DMS114 treated with DMSO at 0.1 percent for 48 hours (cell line): ENCODE measurements around the gene AHCYL2.
"Not testable (repeated sequence)": the region's sequence is repeated elsewhere in the genome, so short reads cannot be mapped to it uniquely, and the experiment has no call there.

Source experiments
- DNase-seq: peaks from one replicate; lab custom pipeline; 2025; ENCODE audit not compliant: unreplicated experiment; lab: John Stamatoyannopoulos, UW

AHCYL2 gene

GRCh38 chr7:129240119-129240820, 15.4 kb downstream of the AHCYL2 start:
- no peak for DNase-seq

GRCh38 chr7:129244220-129244619, 19.4 kb downstream of the AHCYL2 start:
- DNase-seq = no peak

DNA sequence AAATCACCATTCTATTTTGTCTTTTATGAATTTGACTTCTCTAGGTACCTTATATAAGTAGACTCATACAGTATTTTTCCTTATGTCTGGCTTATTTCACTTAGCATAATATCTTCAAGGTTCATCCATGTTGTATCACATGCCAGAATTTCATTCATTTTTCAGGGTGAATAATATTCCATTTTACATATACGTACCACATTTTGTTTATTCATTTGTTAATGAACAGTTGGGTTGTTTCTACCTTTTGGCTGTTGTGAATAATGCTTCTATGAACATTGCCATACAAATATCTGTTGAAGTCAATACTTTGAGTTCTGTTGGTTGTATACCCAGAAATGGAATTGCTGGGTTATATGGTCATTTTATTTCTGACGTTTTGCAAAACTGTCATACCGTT, 20.7 kb downstream of the AHCYL2 start:
- no peak for DNase-seq

- no peak for DNase-seq
Observed at GRCh38 chr7:129247087-129247486, 22.3 kb downstream of the AHCYL2 start.

DNA sequence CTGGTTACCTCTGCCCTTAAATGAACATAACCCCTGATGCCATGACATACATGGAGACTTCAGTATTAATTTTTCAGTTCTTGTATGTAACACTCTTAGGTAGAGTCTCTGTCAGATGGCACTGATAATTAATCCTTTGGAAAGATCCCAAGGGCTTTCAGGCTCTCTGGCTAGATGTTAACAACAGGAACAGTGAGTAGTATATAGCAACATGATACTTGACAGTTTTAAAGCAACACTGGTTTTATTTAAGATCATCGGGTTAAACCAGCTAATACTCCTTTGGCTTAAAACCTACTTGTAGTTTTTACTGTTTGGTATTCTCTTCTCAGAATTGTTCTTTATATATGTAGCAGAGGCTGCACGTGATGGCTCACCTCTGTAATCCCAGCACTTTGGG, 27.3 kb downstream of the AHCYL2 start:
- DNase-seq = no peak

DNA sequence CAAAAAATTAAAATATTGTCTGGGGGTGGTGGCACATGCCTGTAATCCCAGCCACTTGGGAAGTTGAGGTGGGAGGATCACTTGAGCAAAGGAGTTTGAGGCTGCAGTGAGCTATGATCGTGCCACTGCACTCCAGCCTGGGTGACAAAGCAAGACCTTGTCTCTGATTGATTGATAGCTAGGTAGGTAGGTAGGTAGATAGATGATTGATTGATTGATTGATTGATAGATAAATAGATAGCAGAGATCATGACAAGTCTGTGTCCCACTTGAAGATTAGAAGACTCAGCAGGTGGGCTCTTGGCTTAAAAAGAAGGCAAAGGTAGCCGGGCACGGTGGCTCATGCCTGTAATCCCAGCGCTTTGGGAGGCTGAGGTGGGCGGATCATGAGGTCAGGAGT, 27.8 kb downstream of the AHCYL2 start:
- not testable (repeated sequence) for DNase-seq

- DNase-seq = no peak
Observed at GRCh38 chr7:129255800-129256199, 31.0 kb downstream of the AHCYL2 start.

- no peak for DNase-seq
Observed at GRCh38 chr7:129256221-129256620, 31.4 kb downstream of the AHCYL2 start.

DNA sequence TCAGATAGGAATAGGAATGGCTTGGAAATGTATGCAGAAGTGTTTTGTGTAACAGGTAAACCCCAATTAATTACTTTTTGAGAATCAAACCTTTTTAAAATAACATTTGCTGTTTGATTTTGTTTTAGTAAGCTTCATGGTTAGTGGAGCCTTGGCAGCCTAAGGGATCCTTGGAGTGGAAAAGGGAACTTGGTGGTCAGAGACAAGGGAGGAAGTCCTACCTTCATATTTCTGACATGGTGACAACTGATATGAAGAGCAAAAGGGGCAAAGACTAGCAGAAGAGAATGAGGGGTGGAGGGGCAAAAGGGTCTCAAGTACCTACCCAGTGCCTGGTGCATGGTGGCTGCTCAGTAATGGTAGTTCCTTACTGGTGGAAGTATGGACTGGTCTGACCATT, 32.3 kb downstream of the AHCYL2 start:
- DNase-seq = no peak

DNA sequence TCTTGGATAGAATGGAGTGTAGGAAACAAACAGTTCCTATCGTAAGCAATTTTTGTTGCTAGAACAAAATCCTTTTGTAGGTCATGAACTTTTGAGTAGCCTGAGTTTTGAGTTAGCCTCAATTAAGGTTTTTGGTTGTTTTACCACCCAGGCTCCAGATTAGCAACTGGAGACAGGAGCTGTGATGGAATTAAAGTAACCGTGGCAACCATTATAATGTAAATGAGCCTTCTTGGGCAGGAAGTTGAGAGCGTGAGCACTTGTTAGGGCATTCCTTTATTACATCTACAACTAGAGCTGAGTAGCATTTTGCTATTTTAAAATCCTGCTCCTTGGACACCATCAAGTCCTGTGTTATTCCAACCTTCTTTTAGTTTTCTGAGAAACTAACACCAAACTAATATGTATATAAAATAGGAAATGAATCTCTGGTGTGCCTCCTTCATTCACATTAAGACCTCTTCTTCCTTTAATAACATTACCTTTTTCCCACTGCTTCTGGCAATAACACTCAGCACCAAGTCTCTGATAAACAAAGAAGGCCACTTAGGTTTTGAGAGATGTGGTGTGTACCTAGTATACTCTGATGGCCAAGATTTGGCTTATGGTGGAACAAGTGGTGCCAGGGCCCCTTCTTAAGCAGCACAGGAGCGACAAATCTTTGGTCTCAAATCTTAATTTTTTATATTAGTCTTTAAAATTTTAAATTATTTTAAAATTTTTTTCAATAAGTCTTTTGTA, 34.0 kb downstream of the AHCYL2 start:
- no peak for DNase-seq

DNA sequence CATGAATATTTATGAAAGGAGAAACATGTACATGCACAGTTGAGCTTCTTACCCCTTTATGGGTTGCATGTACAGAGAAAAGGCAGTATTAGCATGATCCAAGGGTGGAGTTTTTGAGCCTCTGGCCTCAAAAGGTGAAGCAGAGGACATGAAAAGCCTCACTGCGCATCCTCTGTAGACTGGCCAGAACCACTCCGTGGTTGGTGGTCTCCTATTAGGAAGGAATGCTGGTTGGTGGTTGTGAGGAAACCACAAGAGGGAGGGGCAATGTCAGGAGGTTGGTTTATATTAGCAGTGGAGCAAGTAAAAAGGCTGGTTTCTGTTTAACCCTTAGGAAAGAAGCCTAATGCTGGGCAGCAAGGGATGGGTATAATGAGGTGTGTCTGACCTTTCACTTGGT, 37.5 kb downstream of the AHCYL2 start:
- no peak for DNase-seq

DNA sequence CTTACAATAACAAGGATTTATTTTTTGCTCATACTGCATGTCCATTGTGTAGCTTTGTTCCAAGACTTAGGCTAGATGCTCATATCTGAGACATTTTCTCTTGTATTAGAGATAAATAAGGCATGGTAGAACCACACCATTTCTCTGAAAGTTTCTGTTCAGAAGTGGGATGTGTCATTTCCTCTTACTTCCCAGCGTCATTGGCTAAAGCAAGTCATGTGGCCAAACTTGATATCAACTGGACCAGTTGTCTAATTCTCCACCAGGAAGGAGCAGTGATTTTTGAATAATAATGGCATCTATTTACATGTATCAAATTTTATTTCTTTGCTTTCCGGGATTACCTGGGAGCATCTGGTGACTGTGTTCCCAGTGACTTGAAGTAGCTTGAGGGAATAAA, 38.3 kb downstream of the AHCYL2 start:
- DNase-seq = no peak

DNA sequence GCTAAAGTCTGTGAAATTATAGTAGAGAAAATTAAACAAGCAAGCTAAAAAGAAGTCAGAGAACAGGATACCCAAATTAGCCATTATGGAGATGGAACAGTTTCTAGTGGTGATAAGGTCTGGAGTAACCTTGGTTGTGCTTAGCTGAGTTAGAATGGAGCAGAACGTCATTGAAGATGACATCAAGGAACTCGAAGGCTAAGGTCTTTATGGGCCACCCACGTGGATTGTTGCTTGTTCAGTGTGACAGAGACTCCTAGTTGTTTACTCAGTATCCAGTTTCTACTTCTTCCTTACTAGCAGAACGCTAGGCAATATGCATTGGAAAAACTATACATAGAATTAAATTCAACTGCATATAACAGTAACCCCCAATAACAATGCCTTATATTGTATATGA, 39.7 kb downstream of the AHCYL2 start:
- no peak for DNase-seq

DNA sequence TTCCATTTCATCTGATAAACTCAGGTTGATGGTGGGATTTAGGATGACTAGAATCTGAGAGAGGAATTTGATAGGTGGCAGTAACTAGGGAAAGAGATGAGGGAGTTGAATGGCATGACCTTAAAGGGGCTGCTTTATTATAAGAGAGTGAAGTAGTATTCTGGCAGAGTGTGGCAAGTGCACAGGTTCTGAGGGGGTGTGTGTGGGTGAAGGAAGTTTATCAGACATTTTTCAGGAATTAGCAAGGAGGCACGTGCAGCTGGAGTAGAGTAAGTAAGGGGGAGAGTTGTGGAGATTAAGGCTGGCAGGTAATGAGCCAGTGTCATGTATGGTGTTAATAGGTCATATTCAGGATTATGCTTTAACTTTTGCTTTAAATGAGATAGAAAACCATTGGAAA, 40.5 kb downstream of the AHCYL2 start:
- DNase-seq = no peak

DNA sequence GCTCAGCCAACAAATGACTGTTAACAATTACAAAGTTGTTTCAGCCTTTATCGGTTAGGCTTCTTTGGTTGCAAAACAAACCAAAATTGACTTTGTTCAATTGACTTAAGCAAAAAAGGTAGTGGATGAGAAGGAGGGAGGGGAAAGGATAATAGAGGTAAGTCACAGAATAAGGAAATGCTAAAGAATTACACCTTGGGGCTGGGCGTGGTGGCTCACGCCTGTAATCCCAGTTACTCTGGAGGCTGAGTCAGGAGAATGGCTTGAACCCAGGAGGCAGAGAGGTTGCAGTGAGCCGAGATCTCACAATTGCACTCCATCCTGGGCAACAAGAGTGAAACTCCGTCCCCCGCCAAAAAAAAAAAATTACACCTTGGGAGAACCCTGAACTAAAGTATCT, 41.4 kb downstream of the AHCYL2 start:
- DNase-seq = no peak

GRCh38 chr7:129270077-129270476, 45.2 kb downstream of the AHCYL2 start:
- no peak for DNase-seq

DNA sequence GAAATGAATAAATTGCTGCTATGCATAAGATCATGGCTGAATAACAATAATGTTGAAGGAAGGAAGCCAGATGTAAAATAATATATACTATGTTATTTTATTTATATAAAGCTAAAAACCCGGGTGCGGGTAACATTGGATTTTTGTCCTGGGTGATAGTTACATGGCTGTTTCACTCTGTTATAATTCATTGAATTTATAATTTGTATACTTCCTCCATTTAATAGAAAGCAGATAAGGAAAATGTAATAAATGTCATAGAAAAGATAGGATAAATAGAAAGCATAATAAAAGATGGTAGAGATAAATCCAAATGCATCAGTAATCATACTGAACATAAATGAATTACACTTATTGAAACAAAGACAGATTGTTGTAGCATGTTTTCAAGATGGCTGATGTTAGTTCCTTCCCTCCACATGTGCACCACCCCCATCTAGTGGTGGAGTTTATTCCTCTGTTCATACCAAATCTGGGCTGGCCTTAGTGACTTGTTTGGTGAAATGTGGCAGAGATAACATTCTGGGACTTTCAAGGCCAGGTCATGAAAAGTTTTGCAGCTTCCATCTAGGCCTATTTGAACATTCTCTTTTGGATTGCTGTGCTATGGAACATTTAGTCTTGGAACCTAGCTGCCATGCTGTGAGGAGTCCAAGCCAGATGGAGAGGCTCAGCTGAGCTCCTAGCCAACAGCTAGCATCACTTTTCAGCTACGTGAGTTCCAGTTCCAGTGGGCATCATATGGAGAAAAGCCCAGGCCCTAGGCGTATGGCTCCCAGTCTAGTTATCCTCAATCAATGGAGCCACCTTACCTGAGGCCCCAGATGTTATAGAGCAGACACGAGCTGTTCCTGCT, 46.9 kb downstream of the AHCYL2 start:
- DNase-seq = peak; percentile 19

GRCh38 chr7:129273936-129274335, 49.1 kb downstream of the AHCYL2 start:
- DNase-seq = no peak

- DNase-seq = no peak
Observed at GRCh38 chr7:129277629-129278028, 52.8 kb downstream of the AHCYL2 start.

- DNase-seq = no peak
Observed at GRCh38 chr7:129278688-129279087, 53.9 kb downstream of the AHCYL2 start.

DNA sequence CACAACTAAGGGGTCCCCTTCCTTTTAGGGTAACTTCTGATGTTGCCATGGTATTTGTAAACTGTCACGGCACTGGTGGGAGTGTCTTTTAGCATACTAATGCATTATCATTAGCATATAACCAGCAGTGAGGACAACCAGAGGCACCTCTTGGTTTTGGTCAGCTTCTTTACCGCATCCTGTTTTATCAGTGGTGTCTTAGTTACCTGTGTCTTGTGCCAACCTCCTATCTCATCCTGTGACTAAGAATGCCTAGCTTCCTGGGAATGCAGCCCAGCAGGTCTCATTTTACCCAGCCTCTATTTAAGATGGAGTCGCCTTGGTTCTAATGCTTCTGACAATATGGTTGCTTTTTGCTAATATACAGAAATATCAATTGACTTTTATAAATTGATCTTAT, 54.9 kb downstream of the AHCYL2 start:
- no peak for DNase-seq

DNA sequence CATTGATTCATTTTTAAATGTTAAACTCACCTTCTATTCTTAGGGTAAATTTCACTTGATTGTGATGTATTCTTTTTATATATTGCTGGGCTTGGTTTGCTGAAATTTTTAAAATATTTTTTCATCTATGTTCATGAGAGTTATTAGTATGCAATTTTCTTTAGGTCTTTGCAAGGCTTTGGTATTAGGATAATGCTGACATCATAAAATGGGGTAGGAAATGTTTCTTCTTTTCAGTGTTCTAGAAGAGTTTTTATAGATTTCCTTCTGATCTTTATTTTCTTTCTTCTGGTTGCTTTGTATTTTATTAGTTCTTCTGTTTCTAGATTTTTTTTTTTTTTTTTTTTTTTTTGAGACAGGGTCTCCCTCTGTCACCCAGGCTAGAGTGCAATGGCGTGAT, 56.3 kb downstream of the AHCYL2 start:
- no peak for DNase-seq
